ENCODE data around the gene CELF6.

CELF6 gene

DNA sequence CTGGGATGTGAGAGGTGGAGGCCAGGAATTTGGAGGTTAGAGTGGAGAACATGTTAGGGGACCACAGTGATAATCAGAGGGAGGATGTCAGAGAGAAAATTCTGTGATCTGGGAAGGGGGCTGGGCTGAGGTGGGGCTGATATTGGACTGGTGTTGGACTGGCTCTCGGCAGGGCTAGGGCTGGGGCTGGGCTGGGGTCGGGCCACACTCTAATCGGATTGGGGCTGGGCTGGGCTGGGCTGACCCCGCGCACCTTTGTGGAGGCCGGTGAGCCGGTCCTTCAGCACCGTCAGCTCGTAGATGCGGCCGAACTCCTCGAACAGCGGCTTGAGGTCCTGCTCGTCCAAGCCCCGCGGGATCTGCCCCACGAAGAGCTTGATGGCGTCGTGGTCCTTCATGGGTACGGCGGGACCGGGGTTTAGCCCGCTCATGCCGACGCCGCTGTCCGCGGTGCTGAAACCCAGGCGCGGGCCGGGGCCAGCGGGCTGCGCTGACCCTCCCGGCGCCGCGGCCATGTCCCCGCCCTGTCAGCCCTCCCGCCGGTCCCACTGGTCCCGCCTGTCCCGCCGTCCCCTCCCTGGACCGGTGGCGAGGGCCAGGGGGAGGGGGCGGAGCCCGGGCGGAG is 485 bp downstream of the CELF6 start:
- DNase-seq (ENCODE audit: low spot score) = peak; percentile 83
- TF ChIP-seq, protein P1, sequence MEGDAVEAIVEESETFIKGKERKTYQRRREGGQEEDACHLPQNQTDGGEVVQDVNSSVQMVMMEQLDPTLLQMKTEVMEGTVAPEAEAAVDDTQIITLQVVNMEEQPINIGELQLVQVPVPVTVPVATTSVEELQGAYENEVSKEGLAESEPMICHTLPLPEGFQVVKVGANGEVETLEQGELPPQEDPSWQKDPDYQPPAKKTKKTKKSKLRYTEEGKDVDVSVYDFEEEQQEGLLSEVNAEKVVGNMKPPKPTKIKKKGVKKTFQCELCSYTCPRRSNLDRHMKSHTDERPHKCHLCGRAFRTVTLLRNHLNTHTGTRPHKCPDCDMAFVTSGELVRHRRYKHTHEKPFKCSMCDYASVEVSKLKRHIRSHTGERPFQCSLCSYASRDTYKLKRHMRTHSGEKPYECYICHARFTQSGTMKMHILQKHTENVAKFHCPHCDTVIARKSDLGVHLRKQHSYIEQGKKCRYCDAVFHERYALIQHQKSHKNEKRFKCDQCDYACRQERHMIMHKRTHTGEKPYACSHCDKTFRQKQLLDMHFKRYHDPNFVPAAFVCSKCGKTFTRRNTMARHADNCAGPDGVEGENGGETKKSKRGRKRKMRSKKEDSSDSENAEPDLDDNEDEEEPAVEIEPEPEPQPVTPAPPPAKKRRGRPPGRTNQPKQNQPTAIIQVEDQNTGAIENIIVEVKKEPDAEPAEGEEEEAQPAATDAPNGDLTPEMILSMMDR (IDR thresholded peaks at IDR 0.05; ENCODE audit: extremely low read depth, missing control alignments) = no peak

GRCh38 chr15:72318408-72318942 is 1.5 kb downstream of the CELF6 start:
- DNase-seq (ENCODE audit: low spot score) = no peak
- TF ChIP-seq, protein P1 (IDR thresholded peaks at IDR 0.05; ENCODE audit: extremely low read depth, missing control alignments) = no peak

GRCh38 chr15:72315706-72316370 is 4.1 kb downstream of the CELF6 start:
- DNase-seq (ENCODE audit: low spot score) = no peak
- TF ChIP-seq, protein P1 (IDR thresholded peaks at IDR 0.05; ENCODE audit: extremely low read depth, missing control alignments) = no peak

GRCh38 chr15:72313881-72314280 is 6.1 kb downstream of the CELF6 start:
- no peak for DNase-seq (ENCODE audit: low spot score)
- TF ChIP-seq, protein P1 (IDR thresholded peaks at IDR 0.05; ENCODE audit: extremely low read depth, missing control alignments) = no peak

DNA sequence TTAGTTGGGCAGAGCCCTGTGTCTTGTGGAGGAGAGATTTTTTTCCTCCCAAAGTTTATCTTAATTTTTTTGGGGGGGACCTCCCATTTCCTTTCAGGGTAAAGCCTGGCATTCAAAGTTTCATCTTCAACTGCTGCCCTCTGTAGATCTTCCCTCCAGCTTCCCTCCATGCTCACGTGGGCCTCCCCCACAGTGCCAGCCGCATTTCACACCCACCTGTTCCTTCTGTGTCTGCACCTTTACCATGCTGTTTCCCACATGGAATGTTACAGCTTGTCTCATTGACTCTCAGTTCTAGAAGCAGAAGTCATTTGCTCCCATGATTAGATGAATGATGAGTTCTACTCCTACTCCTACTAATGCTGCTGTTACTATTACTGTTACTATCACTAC is 6.5 kb downstream of the CELF6 start:
- DNase-seq (ENCODE audit: low spot score) = no peak
- TF ChIP-seq, protein P1 (IDR thresholded peaks at IDR 0.05; ENCODE audit: extremely low read depth, missing control alignments) = no peak

GRCh38 chr15:72312605-72313447 is 7.1 kb downstream of the CELF6 start:
- TF ChIP-seq, protein P1 (IDR thresholded peaks at IDR 0.05; ENCODE audit: extremely low read depth, missing control alignments) = peak; percentile 79
- DNase-seq (ENCODE audit: low spot score) = peak; percentile 86

DNA sequence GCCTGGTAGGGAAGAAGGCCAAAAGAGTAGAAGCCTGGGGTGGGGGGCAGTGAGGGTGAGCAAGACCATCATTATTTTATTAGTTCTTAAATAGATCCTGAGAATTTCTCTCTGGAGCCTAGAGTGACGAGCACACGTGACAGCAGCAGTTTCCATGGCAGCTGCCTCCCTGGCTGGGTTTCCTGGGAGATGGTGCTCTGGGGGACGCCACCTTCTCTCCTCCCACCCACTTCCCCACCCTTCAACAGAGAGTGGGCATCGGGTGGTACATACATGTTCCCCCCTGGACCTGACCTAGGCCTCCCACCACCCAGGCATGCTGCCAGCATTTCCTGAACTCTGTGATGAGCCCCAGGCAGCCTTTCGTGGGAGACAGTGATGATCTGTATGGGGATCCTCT is 12.9 kb downstream of the CELF6 start:
- no peak for DNase-seq (ENCODE audit: low spot score)
- TF ChIP-seq, protein P1 (IDR thresholded peaks at IDR 0.05; ENCODE audit: extremely low read depth, missing control alignments) = no peak

All from GM20000 (cell line).